Liver (tissue), 9 donors: ENCODE measurements around the gene MARK3. TPM values are rescaled to one million over a fixed set of nuclear protein-coding genes. Genes with fewer than 3 reads are reported as not detected.

Experiments used
- DNase-seq: peaks from one replicate; pipeline ENCODE4 v3.0.0-alpha.2; 2017; ENCODE audit warnings: low spot score
- H3K27ac ChIP-seq, 2 donors: one replicate each; pipeline ENCODE4 v1.7.0; 2013; ENCODE audit warnings: inconsistent platforms in 2 of 2, low read length in 2 of 2, control low read depth in 1 of 2, low read depth in 1 of 2, mild to moderate bottlenecking in 1 of 2
- H3K27me3 ChIP-seq, 4 donors: one replicate each; pipeline versions ENCODE4 v1.6.1 to v1.7.0; 2013; ENCODE audit warnings: low read length in 3 of 4, inconsistent platforms in 1 of 4, mild to moderate bottlenecking in 1 of 4, moderate library complexity in 1 of 4; ENCODE audit not compliant: control insufficient read depth in 4 of 4, insufficient read depth in 4 of 4
- H3K36me3 ChIP-seq, 4 donors: one replicate each; pipeline versions ENCODE4 v1.6.1 to v1.7.0; 2013; ENCODE audit warnings: low read length in 3 of 4, mild to moderate bottlenecking in 3 of 4, low read depth in 1 of 4, moderate library complexity in 1 of 4; ENCODE audit not compliant: control insufficient read depth in 4 of 4, insufficient read depth in 3 of 4
- H3K4me1 ChIP-seq, 4 donors: one replicate each; pipeline versions ENCODE4 v1.6.1 to v1.7.0; 2013; ENCODE audit warnings: low read length in 3 of 4, mild to moderate bottlenecking in 3 of 4, moderate library complexity in 1 of 4; ENCODE audit not compliant: control insufficient read depth in 4 of 4, insufficient read depth in 4 of 4
- H3K4me3 ChIP-seq, 3 donors: one replicate each; pipeline versions ENCODE4 v1.6.1 to v1.7.0; 2013; ENCODE audit warnings: low read length in 3 of 3, control low read depth in 1 of 3, low read depth in 1 of 3, mild to moderate bottlenecking in 1 of 3
- H3K9ac ChIP-seq, 2 donors: one replicate each; pipeline ENCODE4 v1.7.0; 2013; ENCODE audit warnings: low read length in 2 of 2, mild to moderate bottlenecking in 2 of 2, moderate library complexity in 2 of 2, control low read depth in 1 of 2, low read depth in 1 of 2
- H3K9me3 ChIP-seq, 4 donors: one replicate each; pipeline versions ENCODE4 v1.6.1 to v1.7.0; 2013; ENCODE audit warnings: low read length in 3 of 4; ENCODE audit not compliant: control insufficient read depth in 4 of 4
- ATF3 ChIP-seq: IDR thresholded peaks from 2 replicates; pipeline ENCODE4 v1.6.1; 2016; ENCODE audit warnings: antibody characterized with exemption
- CTCF ChIP-seq: fragments of 150-350 bp; IDR thresholded peaks from 2 replicates; pipeline ENCODE4 v1.5.1; 2017; ENCODE audit warnings: improper control_type of control experiment, low read depth, low read length; ENCODE audit not compliant: missing input control
- EGR1 ChIP-seq, 2 donors: IDR thresholded peaks; 2 replicates each; pipeline ENCODE4 v1.6.1; 2016 to 2018; ENCODE audit warnings: antibody characterized with exemption in 2 of 2, low read depth in 2 of 2
- FOXA1 ChIP-seq: IDR thresholded peaks from 2 replicates; pipeline ENCODE4 v1.6.1; 2016; ENCODE audit warnings: antibody characterized with exemption
- FOXA2 ChIP-seq: IDR thresholded peaks from 2 replicates; pipeline ENCODE4 v1.6.1; 2016; ENCODE audit warnings: antibody characterized with exemption
- GABPA ChIP-seq, 2 donors: IDR thresholded peaks in 1 of 2; conservative IDR thresholded peaks in 1 of 2; 2 replicates each; pipeline ENCODE4 v1.6.1; 2016; ENCODE audit warnings: antibody characterized with exemption in 2 of 2, mild to moderate bottlenecking in 1 of 2, moderate library complexity in 1 of 2
- HNF4A ChIP-seq, 2 donors: conservative IDR thresholded peaks; 2 replicates each; pipeline ENCODE4 v1.6.1; 2016; ENCODE audit warnings: antibody characterized with exemption in 2 of 2, mild to moderate bottlenecking in 2 of 2
- HNF4G ChIP-seq: IDR thresholded peaks from 2 replicates; pipeline ENCODE4 v1.6.1; 2016; ENCODE audit warnings: antibody characterized with exemption
- JUND ChIP-seq, 2 donors: IDR thresholded peaks; 2 replicates each; pipeline ENCODE4 v1.6.1; 2016; ENCODE audit warnings: antibody characterized with exemption in 2 of 2
- MAX ChIP-seq: IDR thresholded peaks from 2 replicates; pipeline ENCODE4 v1.6.1; 2016; ENCODE audit warnings: antibody characterized with exemption
- NR2F2 ChIP-seq: IDR thresholded peaks from 2 replicates; pipeline ENCODE4 v1.6.1; 2016; ENCODE audit warnings: antibody characterized with exemption
- RAD21 ChIP-seq, 2 donors: IDR thresholded peaks; 2 replicates each; pipeline ENCODE4 v1.6.1; 2016; ENCODE audit warnings: antibody characterized with exemption in 2 of 2, mild to moderate bottlenecking in 2 of 2
- REST ChIP-seq: IDR thresholded peaks from 2 replicates; pipeline ENCODE4 v1.6.1; 2016; ENCODE audit warnings: antibody characterized with exemption, mild to moderate bottlenecking
- RXRA ChIP-seq, 2 donors: IDR thresholded peaks; 2 replicates each; pipeline ENCODE4 v1.6.1; 2017 to 2018; ENCODE audit warnings: antibody characterized with exemption in 2 of 2, mild to moderate bottlenecking in 1 of 2
- SP1 ChIP-seq: IDR thresholded peaks from 2 replicates; pipeline ENCODE4 v1.6.1; 2018; ENCODE audit warnings: antibody characterized with exemption, mild to moderate bottlenecking
- TAF1 ChIP-seq: conservative IDR thresholded peaks from 2 replicates; pipeline ENCODE4 v1.6.1; 2016; ENCODE audit warnings: antibody characterized with exemption, mild to moderate bottlenecking
- YY1 ChIP-seq: IDR thresholded peaks from 2 replicates; pipeline ENCODE4 v1.6.1; 2016; ENCODE audit warnings: antibody characterized with exemption, mild to moderate bottlenecking
- ZBTB33 ChIP-seq: IDR thresholded peaks from 2 replicates; pipeline ENCODE4 v1.6.1; 2016; ENCODE audit warnings: antibody characterized with exemption
- WGBS: extraction: QIAGEN DNeasy Blood & Tissue Kit; methylation state at CpG from one replicate; pipeline ENCODE4 v1.1.7; 2013; 5-methylcytosine and 5-hydroxymethylcytosine counted together
- polyA plus RNA-seq, 2 donors: library from polyadenylated mRNA; stranded (reverse) in 1 of 2; unstranded in 1 of 2; fragments of 200-250 nt in 1 of 2; fragments of >200 nt in 1 of 2; fragmentation: Nextera tagmentation in 1 of 2; extraction: Ambion mirVana in 1 of 2; gene quantifications; one replicate each; pipeline versions ENCODE4 v1.2.1 to v1.2.3, GENCODE V29; 2013 to 2015
- total RNA-seq, 2 donors: library from RNA; depleted of rRNA; stranded (reverse); fragments of >200 nt; gene quantifications; one replicate each; pipeline ENCODE4 v1.2.3, GENCODE V29; 2014
- donor health status: healthy.
- donor health status: healthy.
- donor health status: healthy.
- donor health status: healthy.
- donor health status: healthy.

The MARK3 gene
- total and polyA plus RNA-seq, 4 donors, result 14.1 to 86.0 (median 33.0) TPM

- H3K9ac ChIP-seq, result no peak overlapping the region
- TF ChIP-seq ATF3 (no peak), RAD21 (IDR thresholded peaks at IDR 0.05) (no peak)
- no peaks in the 10 kb centered on the region for H3K27me3 ChIP-seq
- WGBS, result 75% methylated on average over 3 of the region's 3 CpGs
- no peak for DNase-seq
- H3K36me3 ChIP-seq, result peaks cover 0 to 7% (median 2%) of the 10 kb centered on the region in 4 donors
- no peak overlapping the region for H3K4me3 ChIP-seq
- no peaks in the 10 kb centered on the region for H3K4me1 ChIP-seq
- H3K9me3 ChIP-seq, result no peaks in the 10 kb centered on the region
- H3K27ac ChIP-seq, result no peak overlapping the region
Observed at GRCh38 chr14:103418481-103418818, 33.2 kb downstream of the MARK3 start.

GRCh38 chr14:103421556-103421955 lies 36.3 kb downstream of the MARK3 start:
- no peaks in the 10 kb centered on the region for H3K9me3 ChIP-seq
- H3K4me3 ChIP-seq, result no peak overlapping the region
- H3K36me3 ChIP-seq, result no peaks in the 10 kb centered on the region
- H3K4me1 ChIP-seq, result no peaks in the 10 kb centered on the region
- 97% methylated on average over 3 of the region's 3 CpGs for WGBS
- H3K27me3 ChIP-seq, result no peaks in the 10 kb centered on the region
- H3K9ac ChIP-seq, result no peak overlapping the region
- H3K27ac ChIP-seq, result no peak overlapping the region
- TF ChIP-seq EGR1 (IDR thresholded peaks at IDR 0.05; ENCODE audit: low read depth in 2 of 2) (no peak), ZBTB33 (no peak), FOXA1 (no peak), GABPA (IDR thresholded peaks at IDR 0.05 in 1 of 2, conservative IDR thresholded peaks at IDR 0.05 in 1 of 2) (no peak), SP1 (no peak), RAD21 (IDR thresholded peaks at IDR 0.05) (no peak), FOXA2 (no peak), REST (no peak), YY1 (no peak), NR2F2 (no peak), HNF4G (no peak), ATF3 (no peak), TAF1 (no peak), RXRA (IDR thresholded peaks at IDR 0.05) (no peak), CTCF (no peak), JUND (IDR thresholded peaks at IDR 0.05) (no peak), MAX (no peak), HNF4A (conservative IDR thresholded peaks at IDR 0.05) (no peak)
- no peak for DNase-seq
